HG03442 (cell line): ENCODE measurements around the gene VWA8.
"Not testable (repeated sequence)": the region's sequence is repeated elsewhere in the genome, so short reads cannot be mapped to it uniquely, and the experiment has no call there.

Source experiments
- ATAC-seq: cut with Tn5 transposase; IDR thresholded peaks from one replicate; pipeline ENCODE4 v1.9.1; 2021; ENCODE audit warnings: mild to moderate bottlenecking, moderate library complexity; ENCODE audit not compliant: unreplicated experiment

Gene VWA8

DNA sequence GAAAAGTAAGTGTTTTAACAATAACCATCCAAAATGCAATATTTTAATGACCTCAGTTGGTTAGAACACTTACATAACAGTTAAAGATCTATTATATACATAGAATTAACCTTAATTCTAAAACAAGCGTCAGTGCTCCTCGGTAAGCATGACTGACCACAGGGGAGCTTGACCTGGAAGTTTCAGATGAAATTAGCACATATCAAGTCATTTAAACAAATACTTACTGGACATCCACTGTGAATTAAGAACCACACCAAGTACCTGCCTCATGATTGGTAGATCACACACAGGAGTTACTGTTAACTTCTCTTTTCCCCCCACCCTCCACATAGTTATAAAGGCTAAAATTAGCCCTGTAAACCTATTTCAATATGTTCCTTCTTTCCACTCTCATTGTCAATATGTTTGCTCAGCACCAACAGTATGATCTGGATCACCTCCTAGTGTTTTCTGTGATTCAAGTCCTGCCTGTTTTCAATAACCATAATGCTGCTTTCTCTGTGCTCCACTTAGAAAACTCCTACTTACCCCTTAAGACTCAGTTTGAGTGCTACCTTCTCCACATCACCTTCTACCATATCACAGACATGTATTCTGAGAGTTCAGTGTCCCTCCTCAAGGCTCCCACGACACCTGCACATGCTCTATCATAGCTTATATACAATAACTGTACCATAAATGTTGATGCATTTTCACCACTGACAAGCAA is 209.0 kb downstream of the VWA8 start:
- ATAC-seq, result no peak

- no peak for ATAC-seq
Observed at GRCh38 chr13:41751277-41751676, 209.6 kb downstream of the VWA8 start.

- ATAC-seq, result no peak
Observed at GRCh38 chr13:41746259-41746658, 214.7 kb downstream of the VWA8 start.

GRCh38 chr13:41745496-41745895 is 215.4 kb downstream of the VWA8 start:
- ATAC-seq, result not testable (repeated sequence)

- ATAC-seq, result no peak
Observed at GRCh38 chr13:41742917-41743552, 217.9 kb downstream of the VWA8 start.

- no peak for ATAC-seq
Observed at GRCh38 chr13:41740479-41740878, 220.4 kb downstream of the VWA8 start.

DNA sequence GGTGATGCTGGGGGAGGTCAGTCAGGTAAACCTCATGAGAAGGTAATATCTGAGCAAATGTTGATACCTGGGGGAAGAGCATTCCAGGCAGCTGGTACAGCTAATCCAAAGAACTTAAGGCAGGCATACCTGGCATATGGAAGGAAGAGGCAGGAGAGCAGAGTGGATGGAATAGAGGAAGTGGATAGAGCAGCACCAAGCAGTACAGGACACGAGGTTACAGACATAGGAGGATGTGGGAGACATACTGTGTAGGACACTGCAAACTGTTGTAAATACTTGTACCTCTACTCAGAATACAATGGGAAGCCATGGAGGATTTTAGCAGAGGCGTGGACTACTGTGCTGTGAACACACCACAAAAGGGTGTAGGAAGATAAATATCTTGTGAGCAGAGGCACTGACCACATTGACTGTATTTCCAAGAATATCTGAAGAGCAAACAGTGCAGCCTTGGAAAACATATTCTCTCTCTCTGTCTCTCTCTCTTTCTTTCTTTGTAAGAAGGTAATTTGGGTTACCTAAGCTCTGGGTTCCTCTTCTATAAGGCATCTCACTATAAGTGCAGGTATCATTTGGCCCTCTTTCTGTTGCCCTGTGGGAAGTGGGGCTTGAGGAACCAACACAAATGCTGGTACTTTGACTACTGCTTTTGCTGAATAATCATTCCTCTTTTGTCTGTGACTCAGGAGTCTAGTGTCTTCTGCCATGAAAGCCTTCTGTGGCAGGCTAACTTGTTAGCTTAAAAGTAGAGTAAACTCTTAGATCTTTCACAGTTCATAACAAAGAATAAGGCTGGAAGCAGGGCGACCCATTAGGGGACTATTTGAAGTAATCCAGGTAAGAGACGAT is 238.0 kb downstream of the VWA8 start:
- no peak for ATAC-seq

DNA sequence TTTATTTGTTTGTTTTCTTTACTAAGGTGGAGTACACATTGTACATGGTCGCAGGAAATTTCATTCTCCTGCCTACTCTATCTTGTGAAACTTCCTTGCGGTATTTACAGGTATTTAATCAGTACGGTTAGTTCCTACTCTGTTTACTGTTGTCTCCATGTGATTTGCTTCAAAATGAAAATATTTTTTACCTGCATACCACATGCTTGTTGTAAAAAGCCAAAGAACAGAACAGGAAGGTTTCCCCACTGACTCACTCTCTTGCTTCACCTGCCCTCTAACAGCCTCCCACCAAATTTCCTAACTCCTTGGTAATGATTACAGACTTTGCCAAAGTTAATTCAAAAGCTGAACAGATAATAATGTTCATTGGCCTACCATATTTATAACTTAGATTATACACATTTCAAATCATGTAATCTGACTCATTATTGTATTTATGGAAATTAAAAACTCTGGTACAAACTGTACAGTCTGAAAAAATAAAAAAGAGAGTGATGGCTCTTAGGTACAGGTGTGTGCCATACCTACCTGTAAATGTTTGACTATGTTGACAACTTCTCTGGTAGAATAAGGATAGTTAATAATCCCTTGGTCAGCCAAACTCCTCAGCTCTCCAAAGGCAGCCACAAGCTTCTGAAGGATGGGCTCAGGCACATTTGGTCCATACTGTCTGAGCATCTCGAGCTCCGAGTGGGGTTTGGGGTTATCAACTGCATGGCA is 239.9 kb downstream of the VWA8 start:
- ATAC-seq, result no peak

DNA sequence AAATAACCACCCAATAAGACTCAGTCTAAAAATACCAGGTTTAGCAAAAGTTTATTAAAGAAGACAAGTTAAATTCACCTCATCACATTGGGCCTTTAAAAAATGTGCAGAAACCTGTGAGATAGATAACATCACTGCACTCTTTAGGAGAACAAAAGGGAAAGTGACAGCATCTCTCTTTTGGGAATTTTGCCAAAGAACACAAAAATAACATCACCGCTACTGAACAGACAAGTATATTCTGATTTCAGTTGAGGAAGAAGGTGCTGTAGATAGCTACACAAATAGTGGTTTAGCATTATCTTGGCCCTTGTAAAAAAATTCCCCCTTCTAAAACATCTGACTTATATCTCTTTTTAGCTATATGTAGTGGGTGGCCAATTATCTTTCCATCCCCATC is 244.7 kb downstream of the VWA8 start:
- no peak for ATAC-seq

DNA sequence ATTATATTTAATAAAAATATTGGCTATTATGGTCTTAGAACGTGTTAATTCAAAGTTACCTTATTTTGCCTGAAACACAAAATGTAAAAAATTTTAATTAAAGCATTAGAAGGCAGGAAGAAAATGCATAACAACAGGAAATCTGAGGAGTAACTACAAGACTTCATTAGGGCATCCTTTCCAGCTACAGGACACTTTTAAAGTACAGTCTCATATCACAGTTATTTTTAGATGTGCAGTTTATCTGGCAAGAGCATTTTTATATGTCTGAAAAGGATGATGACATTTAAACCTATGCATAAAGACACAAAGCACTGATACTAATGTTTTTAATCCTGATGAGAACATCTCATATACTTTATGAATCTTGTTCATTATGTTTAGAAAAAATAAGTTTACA is 247.5 kb downstream of the VWA8 start:
- no peak for ATAC-seq

GRCh38 chr13:41710771-41711170 is 250.1 kb downstream of the VWA8 start:
- ATAC-seq, result no peak

GRCh38 chr13:41709511-41709910 is 251.4 kb downstream of the VWA8 start:
- no peak for ATAC-seq

DNA sequence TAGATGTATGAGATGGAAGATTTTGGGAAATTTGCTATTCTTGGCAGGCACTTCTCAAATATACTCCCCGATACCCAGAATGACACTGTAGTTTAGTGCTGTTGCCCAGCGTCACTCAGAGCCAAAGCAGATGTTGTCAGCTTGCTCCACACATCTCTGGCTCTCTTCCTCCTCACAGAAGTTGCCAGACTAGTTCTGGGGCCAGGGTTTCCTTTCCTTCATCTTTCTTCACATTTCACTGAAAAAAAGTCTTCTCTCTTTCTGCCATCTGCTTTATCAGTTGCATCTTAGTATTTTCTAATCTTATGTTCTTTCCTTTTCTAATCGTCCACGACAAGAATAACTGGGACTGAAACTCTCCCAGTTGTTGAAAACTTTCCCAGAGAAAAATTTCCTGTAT is 252.2 kb downstream of the VWA8 start:
- no peak for ATAC-seq

GRCh38 chr13:41707194-41707821 is 253.6 kb downstream of the VWA8 start:
- no peak for ATAC-seq

DNA sequence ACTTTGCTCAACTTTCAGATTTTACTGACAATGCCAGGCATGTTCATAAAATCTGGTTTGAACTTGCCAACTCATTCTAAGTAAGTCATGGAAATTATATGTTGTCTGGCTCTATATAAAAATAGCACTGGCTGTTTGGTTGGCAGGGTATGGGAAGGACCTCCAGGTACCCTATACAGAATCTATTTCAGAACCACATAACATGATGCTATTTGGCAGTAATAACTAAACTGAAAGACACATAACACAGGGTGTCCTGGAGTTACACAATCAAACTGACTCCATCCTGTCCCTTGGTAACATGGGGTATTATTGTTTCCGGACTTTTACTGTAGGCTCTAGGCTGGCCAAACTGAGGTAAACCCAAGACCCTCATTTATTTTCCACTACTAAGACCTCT is 254.8 kb downstream of the VWA8 start:
- no peak for ATAC-seq

DNA sequence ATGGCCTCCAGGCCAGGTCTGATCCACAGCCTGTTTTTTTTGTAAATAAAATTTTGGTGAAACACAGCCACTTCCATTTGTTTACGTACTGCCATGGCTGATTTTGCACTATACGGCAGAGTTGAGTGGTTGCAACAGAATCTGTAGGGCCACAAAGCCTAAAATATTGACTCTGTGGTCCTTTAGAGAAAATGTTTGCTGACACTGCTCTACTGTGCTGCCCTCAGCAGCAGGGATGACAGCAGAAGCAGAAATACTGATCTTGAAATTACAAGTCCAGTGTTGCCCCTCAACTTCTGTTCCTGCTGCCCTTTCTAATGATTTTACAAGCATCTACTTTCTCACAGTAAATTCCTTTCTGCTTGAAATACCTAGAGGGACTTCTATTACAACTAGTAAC is 258.4 kb downstream of the VWA8 start:
- no peak for ATAC-seq

- no peak for ATAC-seq
Observed at GRCh38 chr13:41701676-41702075, 259.2 kb downstream of the VWA8 start.

DNA sequence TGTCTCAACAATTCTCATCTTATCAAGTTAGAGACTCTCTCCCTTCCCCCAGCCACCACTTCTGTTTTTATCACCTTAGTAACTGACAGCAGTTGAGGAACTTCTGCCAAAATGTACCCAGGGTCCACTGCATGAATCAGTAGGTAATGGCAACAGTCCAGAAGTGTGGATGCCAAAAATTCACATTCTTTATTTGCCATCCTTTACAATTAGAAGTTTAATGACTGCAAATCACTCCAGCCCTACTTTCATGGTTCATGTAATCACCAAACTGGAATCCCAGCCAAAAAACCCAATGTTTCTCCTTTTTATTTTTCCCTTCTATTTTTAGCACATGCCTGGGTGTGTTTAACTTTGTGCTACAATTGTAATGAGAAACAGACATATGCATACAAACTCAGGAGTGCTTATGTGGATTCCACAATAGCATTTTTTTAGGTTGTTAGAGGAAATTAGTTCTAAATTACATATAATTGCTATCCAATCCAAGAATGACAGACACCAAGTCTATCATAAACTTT is 260.1 kb downstream of the VWA8 start:
- no peak for ATAC-seq

- no peak for ATAC-seq
Observed at GRCh38 chr13:41699759-41700158, 261.1 kb downstream of the VWA8 start.

- ATAC-seq, result no peak
Observed at GRCh38 chr13:41697578-41697977, 263.3 kb downstream of the VWA8 start.
